GM06990 (cell line): Measurements from ENCODE around the gene ZBTB20.

Experiments used
- DNase-seq: peaks from one replicate; pipeline ENCODE4 v3.0.0-alpha.2; 2011; ENCODE audit not compliant: insufficient read length; ENCODE audit errors: extremely low read depth
- H3K27me3 ChIP-seq: replicated peaks from 2 replicates; pipeline ENCODE4 v1.6.0; 2011; ENCODE audit warnings: low read length; ENCODE audit not compliant: control insufficient read depth, insufficient read depth
- H3K36me3 ChIP-seq: 2 replicates; pipeline ENCODE4 v1.5.1; 2011; ENCODE audit warnings: low read length; ENCODE audit not compliant: control insufficient read depth, insufficient read depth
- H3K4me3 ChIP-seq: replicated peaks from 2 replicates; pipeline ENCODE4 v1.5.1; 2011; ENCODE audit warnings: low read depth, mild to moderate bottlenecking, control low read depth, low read length
- CTCF ChIP-seq: IDR thresholded peaks from 2 replicates; pipeline ENCODE4 v1.5.1; 2011; ENCODE audit warnings: low read length, control low read depth, mild to moderate bottlenecking, inconsistent platforms; ENCODE audit not compliant: insufficient read depth, poor library complexity, severe bottlenecking

ZBTB20 gene

GRCh38 chr3:114428044-114428595, 719.0 kb downstream of the ZBTB20 start:
- Histone ChIP-seq H3K4me3 (no peak overlapping the region), H3K36me3 (no peaks in the 10 kb centered on the region), H3K27me3 (no peaks in the 10 kb centered on the region)
- TF ChIP-seq CTCF = no peak
- DNase-seq = no peak

GRCh38 chr3:114427285-114428043, 719.6 kb downstream of the ZBTB20 start:
- no peak for DNase-seq
- no peak for TF ChIP-seq CTCF
- Histone ChIP-seq H3K4me3 (no peak overlapping the region), H3K36me3 (no peaks in the 10 kb centered on the region), H3K27me3 (no peaks in the 10 kb centered on the region)

- Histone ChIP-seq H3K27me3 (no peaks in the 10 kb centered on the region), H3K36me3 (no peaks in the 10 kb centered on the region), H3K4me3 (no peak overlapping the region)
- TF ChIP-seq CTCF = no peak
- no peak for DNase-seq
Measured at GRCh38 chr3:114424337-114424736, 722.8 kb downstream of the ZBTB20 start.

GRCh38 chr3:114421204-114421603, 725.9 kb downstream of the ZBTB20 start:
- H3K36me3 ChIP-seq = no peaks in the 10 kb centered on the region
- H3K4me3 ChIP-seq = no peak overlapping the region
- H3K27me3 ChIP-seq = no peaks in the 10 kb centered on the region
- no peak for TF ChIP-seq CTCF
- DNase-seq = no peak

- DNase-seq = no peak
- H3K27me3 ChIP-seq = no peaks in the 10 kb centered on the region
- no peak for TF ChIP-seq CTCF
- no peak overlapping the region for H3K4me3 ChIP-seq
- H3K36me3 ChIP-seq = no peaks in the 10 kb centered on the region
Measured at GRCh38 chr3:114420072-114420471, 727.0 kb downstream of the ZBTB20 start.
